ENCODE measurements around the gene DLGAP1.

Gene DLGAP1

GRCh38 chr18:3848316-3848715 lies 606.8 kb downstream of the DLGAP1 start:
- no peak for DNase-seq

- DNase-seq = no peak
These were observed 609.9 kb downstream of the DLGAP1 start for GRCh38 chr18:3845161-3845560.

DNA sequence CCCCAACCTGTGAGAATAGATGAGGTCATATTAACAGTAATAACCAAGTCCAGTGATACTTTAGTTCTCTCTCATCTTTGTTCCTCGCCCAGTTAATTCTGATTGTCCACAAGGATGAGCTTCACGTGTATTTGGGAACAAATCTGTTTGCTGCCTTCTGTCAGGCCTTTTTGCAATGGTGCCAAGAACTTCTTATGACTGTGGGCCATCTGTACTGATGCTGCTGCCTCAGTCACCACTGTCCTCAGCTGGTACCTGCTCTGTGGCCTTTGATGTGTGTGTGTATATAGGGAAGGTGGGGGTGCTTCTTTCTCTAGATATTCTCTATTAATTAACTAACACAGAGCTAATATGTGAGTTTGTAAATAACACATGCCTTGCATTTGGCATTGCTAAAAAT lies 612.3 kb downstream of the DLGAP1 start:
- no peak for DNase-seq

GRCh38 chr18:3840766-3841165 lies 614.3 kb downstream of the DLGAP1 start:
- no peak for DNase-seq

DNA sequence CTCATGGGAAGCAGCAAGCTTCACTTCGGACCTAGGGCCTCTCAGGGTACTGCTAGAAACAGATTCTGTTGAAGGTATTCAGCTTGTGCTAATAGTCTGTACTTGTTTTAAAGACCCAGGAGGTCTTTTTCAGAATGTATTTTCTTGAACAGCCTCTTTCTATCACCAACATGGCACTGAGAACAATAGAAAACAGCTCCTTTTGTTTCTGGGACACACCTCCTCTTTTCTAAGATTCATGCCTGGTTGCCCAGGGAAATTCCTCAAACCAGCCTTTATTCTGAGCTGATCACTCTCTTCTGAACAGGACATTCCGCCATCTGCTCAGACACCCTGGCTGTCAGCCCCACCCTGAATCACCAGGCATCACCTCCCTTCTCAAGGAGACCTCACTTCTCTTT lies 615.5 kb downstream of the DLGAP1 start:
- DNase-seq = no peak

DNA sequence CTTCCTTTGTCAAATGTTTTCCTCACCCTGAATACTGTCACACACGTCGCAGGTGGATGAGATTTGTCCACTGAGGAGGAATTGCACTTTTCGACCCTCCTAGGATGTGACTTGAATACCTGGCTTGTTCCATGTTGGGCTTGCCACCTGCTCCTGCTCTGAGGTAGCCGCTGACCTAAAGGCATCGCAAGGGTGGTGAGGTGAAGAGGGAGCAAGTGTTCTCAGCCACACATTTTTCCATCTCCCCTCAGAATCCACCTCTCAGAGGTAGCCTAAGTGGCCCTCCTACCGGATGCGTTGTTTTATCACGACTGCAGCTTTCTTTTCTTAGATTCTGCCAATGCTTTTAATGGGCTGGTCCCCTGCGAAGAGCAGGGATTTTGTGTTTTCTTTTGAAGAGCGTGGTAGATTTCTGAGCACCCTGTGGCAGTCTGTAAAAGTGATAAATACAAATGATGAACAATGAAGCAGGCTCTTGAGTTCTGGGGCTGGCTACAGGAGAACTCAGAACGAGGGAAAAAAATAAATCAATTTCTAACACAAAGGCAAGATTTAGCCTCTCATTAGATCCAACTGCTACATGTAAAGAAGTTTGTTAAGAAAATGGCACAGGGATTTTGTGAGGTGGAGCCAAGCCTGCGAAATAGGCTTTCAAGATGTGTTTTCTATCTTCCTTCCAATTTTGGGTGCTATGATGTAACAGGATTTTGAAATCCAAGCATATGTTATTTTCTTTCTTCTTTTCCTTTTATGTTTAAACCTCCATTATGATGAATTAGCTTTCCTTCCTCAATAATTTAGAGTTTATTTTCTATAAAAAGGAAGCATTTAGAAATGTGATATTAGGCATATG lies 618.4 kb downstream of the DLGAP1 start:
- no peak for DNase-seq

GRCh38 chr18:3832025-3832638 lies 623.0 kb downstream of the DLGAP1 start:
- no peak for DNase-seq

DNA sequence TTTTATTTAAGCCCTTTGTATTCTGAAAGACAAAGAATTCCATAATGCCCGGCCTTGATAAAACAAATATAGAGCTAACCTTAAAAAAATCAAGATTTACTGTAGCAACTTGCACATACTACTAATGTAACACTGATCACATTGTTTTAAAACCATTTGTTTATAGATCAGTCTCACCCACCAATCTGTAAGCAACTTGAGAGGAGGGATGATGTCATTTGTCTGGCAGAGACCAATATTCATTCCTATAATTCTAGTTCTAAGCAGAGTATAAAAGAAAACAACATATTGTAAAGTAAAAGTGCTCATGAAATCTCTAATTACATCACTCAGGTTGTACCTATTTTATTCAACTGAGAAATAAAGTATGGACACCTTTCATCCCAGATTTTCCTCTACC lies 624.5 kb downstream of the DLGAP1 start:
- DNase-seq = no peak

DNA sequence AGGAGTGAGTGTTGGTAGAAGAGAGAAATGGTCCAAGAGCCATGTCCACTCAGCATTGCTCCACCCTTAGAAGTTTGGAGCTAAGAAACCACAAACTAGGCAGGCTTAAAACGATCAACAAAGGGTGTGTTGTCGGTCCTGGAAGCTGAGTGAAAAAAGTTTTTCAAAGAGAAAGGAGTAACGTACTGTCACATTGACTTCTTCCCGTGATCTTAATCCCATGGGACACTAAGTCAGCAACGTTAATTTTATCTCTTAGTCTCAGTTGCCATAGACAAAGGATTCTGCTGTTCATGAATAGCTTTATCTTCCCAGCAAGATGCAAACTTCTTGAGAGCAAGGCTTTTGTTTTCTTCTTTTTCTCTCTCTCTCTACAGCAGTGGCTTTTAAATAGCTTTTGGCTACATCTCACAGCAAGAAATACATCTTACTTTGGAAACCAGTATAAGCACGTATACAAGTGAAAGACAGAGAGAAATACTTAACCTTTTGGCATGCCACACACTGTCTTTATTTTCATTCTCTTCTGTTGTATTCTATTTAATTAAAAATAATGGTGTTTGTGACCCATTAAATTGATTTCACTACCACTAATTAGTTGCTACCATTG lies 627.8 kb downstream of the DLGAP1 start:
- no peak for DNase-seq

DNA sequence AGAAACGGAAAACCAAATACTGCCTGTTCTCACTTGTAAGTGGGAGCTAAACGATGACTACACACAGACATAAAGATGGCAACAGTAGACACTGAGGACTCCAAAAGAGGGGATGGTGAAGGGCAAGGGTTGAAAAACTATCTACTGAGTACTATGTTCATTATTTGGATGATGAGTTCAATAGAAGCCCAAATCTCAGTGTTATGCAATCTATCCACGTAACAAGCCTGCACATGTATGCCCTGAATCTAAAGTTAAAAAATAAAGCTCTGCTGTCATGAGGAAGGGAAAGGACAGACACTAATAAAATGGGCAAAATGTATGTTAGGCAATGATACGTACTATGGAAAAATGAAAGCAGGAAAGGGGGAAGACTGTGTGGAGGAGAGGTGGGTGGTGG lies 629.1 kb downstream of the DLGAP1 start:
- DNase-seq = no peak

DNA sequence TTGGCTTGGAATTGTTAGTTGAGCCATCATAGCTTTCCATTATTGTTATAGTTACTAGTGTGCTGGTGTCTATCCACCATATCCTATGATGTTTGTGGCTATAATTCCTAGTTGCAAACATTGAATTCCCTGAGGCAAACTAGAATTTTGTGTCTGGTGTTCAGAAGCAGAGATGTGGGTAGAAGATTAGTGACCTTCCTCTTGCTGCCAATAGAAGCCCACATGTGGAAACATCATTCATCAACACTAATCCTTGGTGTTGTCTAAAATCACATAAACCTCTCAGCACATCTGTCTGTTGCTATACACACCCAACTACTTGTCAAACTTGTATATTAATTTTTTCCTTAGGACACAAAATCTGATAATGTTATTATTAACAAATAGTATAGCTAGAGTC lies 631.0 kb downstream of the DLGAP1 start:
- no peak for DNase-seq

- no peak for DNase-seq
These were observed 632.0 kb downstream of the DLGAP1 start for GRCh38 chr18:3823073-3823472.

DNA sequence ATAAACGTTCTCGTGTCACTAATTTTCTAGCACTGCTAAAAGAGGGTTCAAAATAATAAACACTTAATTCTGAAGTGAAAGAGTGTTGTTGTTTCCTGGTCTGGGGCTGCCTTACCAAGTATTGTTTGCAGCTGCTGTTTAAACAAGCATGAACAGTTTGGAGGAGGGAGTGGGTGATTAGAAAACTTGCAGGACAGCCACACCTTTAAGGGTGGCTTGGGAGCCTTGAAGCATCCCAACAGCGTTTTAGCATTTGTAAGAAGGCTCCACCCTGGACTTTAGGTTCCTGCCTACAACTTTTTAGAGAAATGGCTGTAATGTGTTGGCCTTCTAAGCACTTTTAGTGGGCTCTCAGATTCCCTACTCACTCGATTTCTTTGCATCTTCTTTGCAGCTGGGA lies 633.6 kb downstream of the DLGAP1 start:
- DNase-seq = no peak

GRCh38 chr18:3819961-3820360 lies 635.1 kb downstream of the DLGAP1 start:
- DNase-seq = no peak

DNA sequence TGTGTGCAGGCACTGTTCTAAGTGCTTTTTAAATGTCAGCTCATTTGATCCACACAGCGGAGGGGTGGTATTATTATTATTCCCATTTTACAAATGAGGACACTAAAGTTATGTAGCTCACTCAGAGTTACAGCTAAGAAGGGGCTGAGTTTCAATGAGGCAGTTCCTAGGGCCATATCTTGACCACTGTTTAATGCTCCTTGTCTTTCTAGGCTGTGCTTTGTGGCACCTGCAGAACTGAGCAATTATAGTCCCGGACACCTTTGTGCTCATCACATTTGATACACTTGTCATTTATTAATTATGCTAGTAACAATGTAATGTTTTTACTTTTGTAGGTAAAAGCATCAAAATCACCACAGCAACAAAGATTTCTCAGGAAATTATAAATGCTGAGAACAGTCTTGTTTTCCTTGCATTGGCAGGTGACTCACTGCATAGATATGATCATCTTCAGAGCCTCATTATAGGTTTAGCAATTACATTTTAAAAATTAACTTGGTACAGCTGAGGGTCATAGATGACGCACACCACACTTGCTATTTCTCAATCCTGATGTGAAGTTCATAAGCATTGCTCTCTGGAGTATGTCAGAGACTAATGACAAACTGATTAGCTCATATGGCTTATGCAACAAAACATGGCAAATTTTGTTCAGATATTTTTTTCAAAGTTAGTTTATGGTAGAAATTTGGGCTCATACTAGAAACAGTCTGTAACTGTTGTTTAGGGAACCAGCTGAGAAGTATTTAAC lies 638.3 kb downstream of the DLGAP1 start:
- no peak for DNase-seq

DNA sequence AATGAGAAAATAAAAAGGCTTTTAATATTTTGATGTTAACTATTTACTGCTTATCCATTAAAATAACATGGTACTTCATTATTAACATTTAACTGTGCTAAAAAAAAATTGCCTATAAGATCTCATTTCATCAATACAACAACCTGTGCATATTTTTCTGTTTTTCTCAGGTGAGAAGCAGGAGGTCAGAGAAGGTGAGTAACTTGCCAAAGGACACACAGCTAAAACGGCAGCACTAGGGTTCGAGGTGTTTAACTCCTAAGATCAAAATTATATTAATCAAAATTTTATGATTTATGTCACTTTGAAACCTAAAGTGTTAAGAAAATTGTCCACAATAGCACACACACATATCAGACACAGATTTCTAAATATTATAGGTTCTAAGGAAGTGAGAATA lies 639.1 kb downstream of the DLGAP1 start:
- DNase-seq = no peak

DNA sequence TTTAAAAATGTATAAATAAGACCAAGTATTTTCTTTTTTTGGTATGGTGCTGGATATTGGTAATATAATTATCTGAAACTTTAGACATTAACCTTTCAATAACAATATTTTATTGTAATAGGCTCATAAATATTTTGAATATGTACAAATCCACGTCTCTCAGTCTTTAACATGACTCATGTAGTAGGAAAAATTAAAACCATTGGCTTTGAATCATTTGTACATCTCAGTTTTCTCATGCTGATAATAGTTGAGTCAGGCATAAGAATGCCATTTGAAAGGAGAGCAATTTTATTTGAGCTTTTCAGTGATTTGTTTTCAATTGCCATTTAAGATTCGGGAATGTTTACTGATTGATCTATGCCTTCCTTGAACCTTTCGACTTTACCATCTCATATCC lies 640.3 kb downstream of the DLGAP1 start:
- DNase-seq = no peak

DNA sequence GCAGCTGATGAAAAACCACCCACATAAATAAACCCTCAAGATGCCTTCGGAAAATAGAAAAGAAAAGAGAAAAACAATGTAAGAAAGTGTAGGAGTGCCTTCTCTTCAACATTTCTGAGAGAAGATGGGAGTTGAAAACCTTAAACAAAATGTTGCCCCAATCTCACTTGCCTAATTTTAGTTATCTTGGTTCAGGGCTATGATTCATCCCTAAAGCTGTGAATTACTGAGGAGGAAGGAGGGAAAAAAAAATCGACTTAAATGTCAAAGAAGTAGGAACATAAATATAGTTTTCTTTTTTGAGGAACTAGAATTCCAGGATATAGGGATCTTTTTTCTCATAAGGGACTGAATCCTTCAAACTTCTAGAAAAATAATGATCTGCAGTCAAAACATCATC lies 644.8 kb downstream of the DLGAP1 start:
- DNase-seq = no peak

DNA sequence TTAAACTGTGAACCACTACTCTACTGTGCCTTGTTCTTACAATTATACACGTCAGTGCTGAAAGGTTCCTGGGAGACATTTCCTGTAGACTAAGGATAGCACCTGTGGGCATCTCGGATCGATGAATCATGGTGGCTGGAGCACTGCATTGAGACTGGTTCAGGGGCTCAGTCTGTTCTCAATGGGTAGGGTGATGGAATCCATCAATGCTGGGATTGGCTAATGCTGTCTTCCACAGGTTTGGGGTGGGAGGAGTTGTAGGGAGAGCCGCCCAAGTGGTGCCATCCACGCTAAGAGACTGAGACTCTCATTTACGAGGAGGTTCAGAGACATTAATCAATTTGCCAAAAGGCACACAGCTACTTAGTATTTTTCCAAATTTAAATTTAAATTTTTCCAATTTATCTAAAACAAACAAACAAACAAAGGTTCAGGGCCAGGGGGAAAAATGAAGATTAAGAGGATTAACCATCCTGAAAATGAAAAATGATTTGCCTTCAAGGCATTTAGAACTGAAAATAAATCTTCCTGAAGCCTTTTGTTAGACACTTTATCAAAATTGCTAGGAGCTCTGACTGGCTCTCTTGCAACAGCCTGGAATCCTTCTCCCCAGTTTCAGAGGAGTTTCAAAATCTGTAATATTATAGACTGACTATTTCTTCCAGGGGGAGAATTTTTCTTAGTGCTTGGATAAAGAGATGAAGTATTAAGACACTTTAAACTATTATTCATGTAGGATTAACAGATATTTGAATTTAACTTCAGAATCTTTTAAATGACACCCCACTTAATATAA lies 645.9 kb downstream of the DLGAP1 start:
- DNase-seq = no peak

GRCh38 chr18:3806656-3807055 lies 648.5 kb downstream of the DLGAP1 start:
- no peak for DNase-seq

DNA sequence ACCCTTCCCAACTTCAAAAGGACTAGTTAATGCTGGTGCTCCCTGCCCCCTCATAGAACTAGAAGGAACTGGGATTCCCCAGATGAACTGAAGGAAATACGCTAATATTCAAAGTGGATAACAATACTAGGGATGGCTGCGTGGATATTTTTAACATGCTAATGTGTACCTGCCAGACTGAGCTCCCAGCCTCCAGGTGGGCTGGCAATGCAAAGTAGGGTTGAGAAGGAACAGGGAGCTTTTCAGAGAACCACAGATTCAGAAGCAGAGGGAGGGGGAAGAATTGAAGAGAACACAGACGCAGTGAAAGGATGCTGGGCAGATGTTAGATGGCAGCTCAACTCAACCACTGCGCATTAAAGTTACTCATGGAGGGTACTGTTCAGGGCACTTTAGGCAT lies 650.8 kb downstream of the DLGAP1 start:
- DNase-seq = no peak

DNA sequence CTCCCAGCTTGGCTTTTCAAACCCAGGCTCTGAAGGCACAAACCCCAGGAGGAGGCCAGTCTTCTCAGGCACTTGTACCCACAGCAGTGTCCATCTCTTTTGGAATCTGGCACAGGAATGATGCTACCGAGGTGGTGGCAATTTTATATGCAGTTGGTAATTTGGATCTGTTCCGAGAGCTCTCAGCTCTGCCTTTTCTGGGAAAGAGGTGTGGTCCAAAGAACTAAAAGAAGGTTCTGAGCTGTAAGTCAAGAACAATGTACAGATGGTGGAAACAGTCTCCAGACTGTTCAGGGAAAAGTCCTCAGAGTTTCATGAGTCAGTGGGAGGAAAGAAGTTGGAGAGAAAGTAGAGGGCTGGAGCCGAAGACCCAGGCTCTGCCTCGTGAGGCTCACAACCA lies 651.8 kb downstream of the DLGAP1 start:
- no peak for DNase-seq

- no peak for DNase-seq
These were observed 655.6 kb downstream of the DLGAP1 start for GRCh38 chr18:3799515-3799914.

All from effector CD4-positive, alpha-beta T cell (primary cell).